ENCODE measurements around the gene DTD2.
"Not testable (repeated sequence)": the region's sequence is repeated elsewhere in the genome, so short reads cannot be mapped to it uniquely, and the experiment has no call there.

The DTD2 gene

GRCh38 chr14:31441273-31442111 is 15.8 kb downstream of the DTD2 start:
- DNase-seq, result no peak

DNA sequence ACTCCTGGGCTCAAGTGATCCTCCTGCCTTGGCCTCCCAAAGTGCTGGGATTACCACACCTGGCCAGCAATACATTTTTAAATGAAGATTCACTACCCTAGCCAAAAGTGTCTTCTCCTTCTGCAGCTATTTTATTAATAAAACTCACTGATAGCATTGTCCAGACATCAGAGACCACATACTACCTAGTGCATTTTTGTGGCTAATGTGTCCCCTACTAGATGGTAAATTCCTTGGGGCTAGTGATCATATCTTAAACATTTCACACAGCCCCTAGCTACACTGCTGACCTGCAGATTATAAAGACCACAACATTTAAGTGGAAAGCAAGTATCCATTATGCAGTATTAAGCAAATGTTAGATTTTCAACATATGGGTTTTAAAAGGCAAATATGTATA is 17.0 kb downstream of the DTD2 start:
- no peak for DNase-seq

GRCh38 chr14:31439561-31439960 is 17.7 kb downstream of the DTD2 start:
- no peak for DNase-seq

DNA sequence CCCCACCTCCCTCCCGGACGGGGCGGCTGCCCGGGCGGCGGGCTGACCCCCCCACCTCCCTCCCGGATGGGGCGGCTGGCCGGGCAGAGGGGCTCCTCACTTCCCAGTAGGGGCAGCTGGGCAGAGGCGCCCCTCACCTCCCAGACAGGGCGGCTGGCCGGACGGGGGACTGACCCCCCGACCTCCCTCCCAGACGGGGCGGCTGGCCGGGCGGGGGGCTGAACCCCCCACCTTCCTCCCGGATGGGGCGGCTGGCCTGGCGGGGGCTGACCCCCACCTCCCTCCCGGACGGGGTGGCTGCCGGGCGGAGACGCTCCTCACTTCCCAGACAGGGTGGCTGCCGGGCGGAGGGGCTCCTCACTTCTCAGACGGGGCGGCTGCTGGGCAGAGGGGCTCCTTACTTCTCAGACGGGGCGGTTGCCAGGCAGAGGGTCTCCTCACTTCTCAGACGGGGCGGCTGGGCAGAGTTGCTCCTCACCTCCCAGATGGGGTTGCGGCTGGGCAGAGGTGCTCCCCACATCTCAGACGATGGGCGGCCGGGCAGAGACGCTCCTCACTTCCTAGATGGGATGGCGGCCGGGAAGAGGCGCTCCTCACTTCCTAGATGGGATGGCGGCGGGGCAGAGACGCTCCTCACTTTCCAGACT is 20.1 kb downstream of the DTD2 start:
- not testable (repeated sequence) for DNase-seq

GRCh38 chr14:31435276-31435675 is 22.0 kb downstream of the DTD2 start:
- no peak for DNase-seq

- DNase-seq, result no peak
These were observed 26.6 kb downstream of the DTD2 start for GRCh38 chr14:31430634-31431264.

- no peak for DNase-seq
These were observed 27.5 kb downstream of the DTD2 start for GRCh38 chr14:31429791-31430190.

DNA sequence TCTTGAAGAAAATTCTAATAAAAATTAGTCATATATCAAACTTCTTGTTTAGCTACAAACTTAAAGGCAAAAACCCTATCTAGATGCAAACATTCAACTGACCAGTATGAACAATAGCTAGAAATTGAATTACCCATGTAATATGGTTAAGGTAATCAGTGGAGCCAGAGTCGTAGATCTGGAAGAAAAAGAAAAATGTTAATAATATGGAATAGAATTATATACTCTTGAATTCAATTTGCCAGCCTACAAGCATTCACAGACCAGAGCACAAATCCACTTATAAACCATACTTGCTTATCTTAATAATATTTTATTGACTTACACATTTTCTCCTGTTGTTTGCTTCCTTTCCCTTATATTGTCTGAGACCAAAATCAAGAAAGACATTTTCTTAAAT is 29.3 kb downstream of the DTD2 start:
- no peak for DNase-seq

GRCh38 chr14:31426663-31427062 is 30.6 kb downstream of the DTD2 start:
- no peak for DNase-seq

- DNase-seq, result no peak
These were observed 31.4 kb downstream of the DTD2 start for GRCh38 chr14:31425905-31426304.

DNA sequence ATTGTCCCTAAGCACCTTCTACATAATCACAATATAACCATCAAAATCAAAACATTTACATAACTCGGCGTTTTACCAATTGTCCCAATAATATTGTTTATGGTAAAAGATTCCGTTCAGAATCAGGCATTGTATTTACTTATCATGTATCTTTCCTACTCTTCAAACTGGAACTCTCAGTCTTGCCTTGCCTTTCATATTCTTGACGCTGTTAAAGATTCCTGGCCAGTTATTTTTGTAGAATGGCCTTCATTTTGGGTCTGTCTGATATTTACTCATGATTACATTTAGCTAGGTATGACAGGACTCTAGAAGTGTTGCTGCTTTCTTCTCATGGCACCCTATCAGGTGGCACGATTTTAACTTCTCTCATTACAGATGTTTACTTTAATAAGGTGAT is 36.1 kb downstream of the DTD2 start:
- no peak for DNase-seq

- peak; percentile 80 to 84 for DNase-seq
These were observed 36.8 kb downstream of the DTD2 start, which contains the start of gene HEATR5A for GRCh38 chr14:31420319-31421111. Gene HEATR5A, minus strand, starts transcription at chr14:31420550. Its CDS starts 17,575 bp downstream, at chr14:31402975.

- peak in 1 of 2 donors; percentile 19 for DNase-seq
These were observed 37.4 kb downstream of the DTD2 start for GRCh38 chr14:31419967-31420318.

GRCh38 chr14:31419179-31419966 is 37.9 kb downstream of the DTD2 start:
- no peak for DNase-seq

DNA sequence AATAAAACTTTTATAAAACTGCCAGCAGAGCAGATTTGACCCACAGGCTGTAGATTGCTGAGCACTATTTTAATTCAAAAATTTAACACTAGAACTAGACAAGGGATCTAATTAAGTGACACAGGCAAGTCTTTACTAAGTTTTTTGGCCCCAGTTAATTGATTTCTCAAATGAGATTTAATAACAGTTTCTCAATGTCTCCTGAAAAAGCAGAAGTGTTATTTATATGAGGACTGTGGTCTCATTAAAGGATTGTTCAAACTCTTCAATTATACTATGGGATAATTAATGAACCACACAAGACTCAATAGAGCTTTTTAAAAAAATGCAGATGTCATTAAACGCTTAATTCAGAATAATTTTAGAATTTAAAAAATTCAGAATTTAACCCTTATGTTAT is 38.9 kb downstream of the DTD2 start:
- no peak for DNase-seq

DNA sequence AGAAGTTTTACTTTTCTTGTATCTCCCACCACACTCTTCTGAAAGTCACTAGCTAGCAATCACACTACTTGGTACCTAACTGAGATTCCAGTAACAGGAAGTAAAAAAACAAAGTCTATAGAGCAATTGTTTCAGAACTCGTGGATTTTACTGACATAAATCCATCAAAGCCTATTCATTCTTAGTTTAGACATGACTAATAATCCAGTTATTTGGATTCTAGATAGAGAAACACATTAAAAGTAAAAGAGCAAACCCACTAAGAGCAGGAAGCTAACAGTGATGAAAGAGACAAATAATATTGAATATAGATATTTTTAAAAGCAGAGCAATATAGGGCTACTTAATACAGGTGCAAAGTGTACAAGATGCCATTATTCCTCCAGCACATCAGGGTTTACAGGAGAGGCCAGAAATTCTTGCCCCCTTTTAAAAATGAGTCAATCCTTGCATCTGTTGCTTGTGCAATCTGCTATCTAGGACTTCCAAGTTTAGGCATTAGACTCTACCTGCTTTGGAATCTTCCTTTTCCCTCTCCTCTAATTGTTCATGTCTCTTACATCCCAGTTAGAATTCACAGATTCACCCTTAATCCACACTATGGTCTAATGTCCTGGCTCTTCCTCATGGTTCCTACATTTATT is 43.0 kb downstream of the DTD2 start:
- peak in 1 of 2 donors; percentile 14 for DNase-seq

- DNase-seq, result no peak
These were observed 46.0 kb downstream of the DTD2 start for GRCh38 chr14:31411218-31411727.

GRCh38 chr14:31410048-31410650 is 47.2 kb downstream of the DTD2 start:
- DNase-seq, result peak in 1 of 2 donors; percentile 67

DNA sequence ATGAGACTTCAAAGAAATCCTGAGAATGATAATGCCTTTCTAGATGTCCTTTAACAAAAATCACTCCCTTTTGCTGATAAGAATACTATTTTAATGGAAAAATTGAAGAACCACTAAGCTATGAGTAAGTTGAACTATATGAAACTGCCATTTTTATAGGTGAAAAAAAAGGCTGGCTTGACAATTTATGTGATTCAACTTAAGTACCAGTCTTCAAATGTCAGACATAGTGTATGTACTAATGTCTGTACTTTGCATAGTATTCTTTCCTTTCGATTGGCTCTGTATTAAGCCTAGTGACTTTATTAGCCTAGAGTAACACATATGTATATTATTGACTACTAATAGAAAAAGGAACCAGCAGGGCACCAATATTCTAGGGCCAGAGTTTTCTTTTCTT is 48.9 kb downstream of the DTD2 start:
- DNase-seq, result no peak

GRCh38 chr14:31405599-31406232 is 51.6 kb downstream of the DTD2 start:
- DNase-seq, result no peak

DNA sequence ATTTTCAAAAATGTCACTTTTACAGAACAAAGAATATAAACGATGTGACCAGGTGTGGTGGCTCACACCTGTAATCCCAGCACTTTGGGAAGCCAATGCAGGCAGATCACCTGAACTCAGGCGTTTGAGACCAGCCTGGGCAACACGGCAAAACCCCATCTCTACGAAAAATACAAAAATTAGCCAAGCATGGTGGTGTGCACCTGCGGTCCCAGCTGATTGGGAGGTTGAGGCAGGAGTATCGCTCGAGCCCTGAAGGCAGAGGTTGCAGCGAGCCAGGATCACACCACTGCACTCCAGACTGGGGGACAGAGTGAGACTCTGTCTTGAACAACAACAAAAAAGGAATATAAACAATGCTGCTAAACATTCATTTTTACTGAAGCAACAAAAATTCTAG is 52.2 kb downstream of the DTD2 start:
- DNase-seq, result no peak
